Effector memory CD4-positive, alpha-beta T cell (primary cell): ENCODE results near the gene ZNF587B.
A peak's percentile ranks its signal among the peaks of the same experiment; 100 is the strongest.
"Not testable (repeated sequence)": the region's sequence is repeated elsewhere in the genome, so short reads cannot be mapped to it uniquely, and the experiment has no call there.

Source experiments
- DNase-seq, 3 donors: peaks; one replicate each; pipeline ENCODE4 v3.0.0-alpha.2; 2020
- H3K27ac ChIP-seq: 2 replicates; pipeline ENCODE4 v1.7.0; 2013; ENCODE audit warnings: mild to moderate bottlenecking, low read length, moderate library complexity; ENCODE audit not compliant: insufficient read depth, poor library complexity, severe bottlenecking
- H3K27me3 ChIP-seq: replicated peaks from 2 replicates; pipeline ENCODE4 v1.7.0; 2013; ENCODE audit warnings: mild to moderate bottlenecking, low read length; ENCODE audit not compliant: insufficient read depth, control insufficient read depth, poor library complexity, severe bottlenecking
- H3K36me3 ChIP-seq: 2 replicates; pipeline ENCODE4 v1.7.0; 2013; ENCODE audit warnings: mild to moderate bottlenecking, low read length, moderate library complexity; ENCODE audit not compliant: control insufficient read depth, insufficient read depth
- H3K4me1 ChIP-seq: 2 replicates; pipeline ENCODE4 v1.7.0; 2013; ENCODE audit warnings: low read length, mild to moderate bottlenecking; ENCODE audit not compliant: control insufficient read depth, insufficient read depth, poor library complexity, severe bottlenecking
- H3K4me3 ChIP-seq: 2 replicates; pipeline ENCODE4 v1.7.0; 2013; ENCODE audit warnings: low read length, low read depth, mild to moderate bottlenecking; ENCODE audit not compliant: insufficient read depth, poor library complexity, severe bottlenecking
- H3K9me3 ChIP-seq: 2 replicates; pipeline ENCODE4 v1.7.0; 2013; ENCODE audit warnings: mild to moderate bottlenecking, low read length, moderate library complexity; ENCODE audit not compliant: control insufficient read depth

Gene ZNF587B

DNA sequence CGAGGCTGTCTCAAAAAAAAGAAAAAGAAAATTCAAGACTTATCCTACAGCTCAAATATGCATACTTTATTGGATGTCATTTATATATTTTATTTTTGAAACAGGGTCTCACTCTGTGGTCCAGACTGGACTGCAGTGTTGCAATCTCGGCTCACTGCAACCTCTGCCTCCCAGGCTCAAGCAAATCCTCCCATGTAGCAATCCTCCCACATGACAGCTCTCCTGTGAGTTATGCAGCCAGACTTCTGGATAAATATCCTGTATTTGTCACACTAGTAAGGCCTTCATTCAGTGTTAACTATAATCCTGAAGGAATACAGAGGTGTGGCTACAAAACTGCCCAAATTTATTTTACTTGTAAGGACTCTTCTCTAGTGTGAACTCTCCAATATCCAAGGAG lies 22.6 kb upstream of the ZNF587B start:
- peaks cover 26% of the 10 kb centered on the region for H3K36me3 ChIP-seq

DNA sequence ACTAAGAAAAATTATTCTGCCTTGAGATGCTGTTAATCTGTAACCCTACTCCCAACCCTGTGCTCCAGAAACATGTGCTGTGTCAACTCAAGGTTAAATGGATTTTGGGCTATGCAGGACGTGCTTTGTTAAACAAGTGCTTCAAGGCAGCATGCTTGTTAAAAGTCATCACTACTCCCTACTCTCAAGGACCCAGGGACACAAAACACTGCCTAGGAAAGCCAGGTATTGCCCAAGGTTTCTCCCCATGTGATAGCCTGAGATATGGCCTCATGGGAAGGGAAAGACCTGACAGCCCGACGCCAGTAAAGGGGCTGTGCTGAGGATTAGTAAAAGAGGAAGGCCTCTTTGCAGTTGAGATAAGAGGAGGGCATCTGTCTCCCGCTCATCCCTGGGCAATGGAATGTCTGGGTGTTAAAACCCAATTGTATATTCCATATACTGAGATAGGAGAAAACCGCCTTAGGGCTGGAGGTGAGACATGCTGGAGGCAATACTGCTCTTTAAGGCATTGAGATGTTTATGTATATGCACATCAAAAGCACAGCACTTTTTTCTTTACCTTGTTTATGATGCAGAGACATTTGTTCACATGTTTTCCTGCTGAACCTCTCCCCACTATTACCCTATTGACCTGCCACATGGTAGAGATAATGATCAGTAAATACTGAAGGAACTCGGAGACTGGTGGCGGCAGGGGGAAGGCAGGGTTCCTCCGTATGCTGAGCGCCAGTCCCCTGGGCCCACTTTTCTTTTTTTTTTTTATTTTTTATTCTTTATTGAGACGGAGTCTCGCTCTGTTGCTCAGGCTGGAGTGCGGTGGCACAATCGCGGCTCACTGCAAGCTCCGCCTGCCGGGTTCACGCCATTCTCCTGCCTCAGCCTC lies 19.4 kb upstream of the ZNF587B start:
- not testable (repeated sequence) for H3K27ac ChIP-seq, H3K27me3 ChIP-seq, DNase-seq, H3K9me3 ChIP-seq, H3K4me3 ChIP-seq
- Histone ChIP-seq H3K36me3 (peaks cover 26% of the 10 kb centered on the region), H3K4me1 (peaks cover 23% of the 10 kb centered on the region)

More for the DNA sequence above, 22.6 kb upstream of the ZNF587B start:
- Histone ChIP-seq H3K27me3 (no peaks in the 10 kb centered on the region), H3K4me3 (no peak overlapping the region), H3K4me1 (peaks cover 3% of the 10 kb centered on the region), H3K27ac (no peak overlapping the region), H3K9me3 (no peaks in the 10 kb centered on the region)
- no peak for DNase-seq

DNA sequence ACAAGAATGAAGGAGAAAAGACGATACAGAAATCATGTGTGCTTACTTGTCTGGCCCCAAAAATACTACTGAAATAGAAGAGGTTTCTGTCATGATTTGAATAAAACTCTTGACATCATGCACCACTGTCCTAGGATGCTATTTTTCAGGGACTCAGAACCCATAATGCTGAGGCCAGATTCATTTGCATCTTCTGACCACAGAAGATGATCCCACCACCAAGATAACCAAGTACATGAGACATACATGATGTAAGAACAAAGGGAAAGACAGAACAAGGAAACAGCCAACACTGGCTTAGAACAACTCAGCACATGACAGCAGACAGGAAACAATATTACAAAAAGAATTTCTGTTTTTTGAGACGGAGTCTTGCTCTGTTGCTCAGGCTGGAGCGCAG lies 17.9 kb upstream of the ZNF587B start:
- Histone ChIP-seq H3K9me3 (no peaks in the 10 kb centered on the region), H3K27me3 (no peaks in the 10 kb centered on the region), H3K36me3 (peaks cover 26% of the 10 kb centered on the region), H3K4me1 (peaks cover 23% of the 10 kb centered on the region), H3K27ac (no peak overlapping the region), H3K4me3 (no peak overlapping the region)
- no peak for DNase-seq

DNA sequence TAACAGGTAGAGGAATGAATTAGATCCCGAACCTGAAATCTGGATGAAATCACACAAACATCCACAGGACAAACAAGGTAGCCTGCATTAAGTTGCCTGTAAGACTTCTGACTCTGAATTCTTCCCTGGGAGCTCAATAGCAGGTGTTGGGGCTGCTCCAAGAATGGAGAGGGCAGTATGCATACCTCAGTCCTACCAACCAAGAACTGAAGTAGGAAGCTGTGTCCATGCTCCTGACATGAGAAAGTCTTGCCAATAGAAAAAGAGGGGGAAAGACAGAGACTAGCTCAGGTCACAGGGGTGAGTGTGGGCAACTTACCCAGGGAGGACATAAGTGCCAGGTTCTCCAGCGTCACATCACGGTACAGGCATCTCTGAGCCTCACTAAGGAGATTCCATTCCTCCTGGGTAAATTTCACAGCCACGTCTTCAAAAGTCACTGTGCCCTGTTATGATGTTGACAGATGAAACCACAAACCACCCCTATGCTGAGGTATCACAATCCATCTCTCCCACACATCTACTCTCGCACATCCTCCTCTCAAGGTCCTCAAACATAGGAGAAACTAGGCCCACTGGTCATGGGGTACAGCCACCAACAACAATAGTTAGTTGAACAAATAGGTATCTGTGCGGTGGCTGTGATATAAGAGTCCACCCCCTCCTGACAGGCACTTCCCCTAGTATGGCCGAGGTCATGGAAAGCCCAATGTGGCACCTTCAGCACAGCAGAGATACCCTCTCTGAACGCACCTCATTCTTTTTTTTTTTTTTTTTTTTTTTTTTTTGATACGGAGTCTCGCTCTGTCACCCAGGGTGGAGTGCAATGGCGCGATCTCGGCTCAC lies 16.9 kb upstream of the ZNF587B start:
- not testable (repeated sequence) for H3K27ac ChIP-seq, H3K9me3 ChIP-seq, DNase-seq, H3K4me3 ChIP-seq, H3K27me3 ChIP-seq
- peaks cover 18% of the 10 kb centered on the region for H3K36me3 ChIP-seq
- H3K4me1 ChIP-seq, result peaks cover 23% of the 10 kb centered on the region

DNA sequence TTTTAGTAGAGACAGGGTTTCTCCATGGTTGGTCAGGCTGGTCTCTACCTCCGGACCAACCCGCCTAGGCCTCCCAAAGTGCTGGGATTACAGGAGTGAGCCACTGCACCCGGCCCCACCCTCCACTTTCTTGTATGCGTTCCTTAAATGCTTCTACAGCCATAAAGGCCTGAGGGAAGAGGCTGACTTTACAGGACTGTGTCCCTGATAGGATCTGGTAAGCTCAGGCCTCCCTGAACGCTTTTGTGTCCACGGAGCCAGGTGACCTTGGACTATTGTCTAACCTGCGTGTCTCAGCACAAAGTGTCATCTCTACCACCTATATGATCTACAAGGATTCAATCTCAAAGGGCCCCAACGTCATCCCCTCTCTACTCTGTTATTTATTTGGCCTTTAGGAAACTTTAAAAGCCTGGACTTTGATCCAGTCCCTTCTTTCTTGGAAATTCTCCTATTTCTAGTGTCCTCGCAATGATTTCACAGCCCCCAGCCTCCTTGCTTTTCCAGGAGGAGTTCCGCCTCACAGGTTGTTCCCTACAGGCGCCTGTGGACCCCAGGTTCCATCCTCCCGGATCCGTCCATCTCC lies 16.1 kb upstream of the ZNF587B start:
- Histone ChIP-seq H3K4me3 (peak overlapping the region; percentile 99), H3K4me1 (peaks cover 23% of the 10 kb centered on the region), H3K9me3 (no peaks in the 10 kb centered on the region), H3K27ac (peak overlapping the region; percentile 79), H3K36me3 (peaks cover 14% of the 10 kb centered on the region), H3K27me3 (no peaks in the 10 kb centered on the region)
- no peak for DNase-seq

DNA sequence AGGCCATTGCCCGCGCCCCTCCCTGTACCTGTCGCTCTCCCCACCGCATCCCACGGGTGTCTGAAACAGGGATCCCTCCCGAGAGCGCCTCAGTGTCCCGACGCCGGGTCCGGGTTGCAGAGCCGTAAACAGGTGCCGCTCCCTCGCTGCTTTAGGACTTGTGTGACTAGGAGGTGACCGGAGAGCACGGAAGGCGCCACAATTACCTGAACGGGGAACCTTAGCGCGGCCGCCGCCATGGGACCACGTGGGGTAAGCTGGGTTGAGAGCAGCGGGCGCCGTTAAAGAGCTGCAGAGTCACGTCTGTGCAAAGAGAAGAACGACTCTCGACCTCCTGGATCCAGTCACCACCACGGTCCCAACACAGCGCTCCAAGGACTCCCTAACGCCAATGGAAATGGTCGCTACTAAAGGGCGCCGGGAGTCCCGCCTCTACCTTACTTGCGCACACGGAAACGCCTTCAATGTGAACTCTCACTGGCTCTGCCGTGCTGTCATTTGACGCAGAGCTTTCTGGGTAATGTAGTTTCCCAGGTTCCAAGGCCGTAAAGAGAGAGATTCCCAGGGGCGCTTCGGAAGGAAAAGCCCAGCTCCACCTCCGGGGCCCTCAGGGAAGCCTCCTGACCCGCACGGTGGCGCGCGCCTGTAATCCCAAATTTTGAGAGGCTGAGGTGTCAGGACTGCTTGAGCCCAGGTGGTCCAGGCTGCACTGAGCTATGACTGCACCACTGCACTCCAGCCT lies 15.4 kb upstream of the ZNF587B start, which contains the start of gene ZNF552:
Gene ZNF552, minus strand, starts transcription at position 409 of the 742 bp plus-strand sequence. Its CDS starts 170 bp downstream, at position 239.
- Histone ChIP-seq H3K9me3 (no peaks in the 10 kb centered on the region), H3K4me1 (peaks cover 23% of the 10 kb centered on the region), H3K27me3 (no peaks in the 10 kb centered on the region), H3K27ac (peak within 1 kb of the TSS; percentile 79), H3K4me3 (peak within 1 kb of the TSS; percentile 99), H3K36me3 (peaks cover 8% of the 10 kb centered on the region)
- peak; percentile 62 to 73 (median 66) for DNase-seq

DNA sequence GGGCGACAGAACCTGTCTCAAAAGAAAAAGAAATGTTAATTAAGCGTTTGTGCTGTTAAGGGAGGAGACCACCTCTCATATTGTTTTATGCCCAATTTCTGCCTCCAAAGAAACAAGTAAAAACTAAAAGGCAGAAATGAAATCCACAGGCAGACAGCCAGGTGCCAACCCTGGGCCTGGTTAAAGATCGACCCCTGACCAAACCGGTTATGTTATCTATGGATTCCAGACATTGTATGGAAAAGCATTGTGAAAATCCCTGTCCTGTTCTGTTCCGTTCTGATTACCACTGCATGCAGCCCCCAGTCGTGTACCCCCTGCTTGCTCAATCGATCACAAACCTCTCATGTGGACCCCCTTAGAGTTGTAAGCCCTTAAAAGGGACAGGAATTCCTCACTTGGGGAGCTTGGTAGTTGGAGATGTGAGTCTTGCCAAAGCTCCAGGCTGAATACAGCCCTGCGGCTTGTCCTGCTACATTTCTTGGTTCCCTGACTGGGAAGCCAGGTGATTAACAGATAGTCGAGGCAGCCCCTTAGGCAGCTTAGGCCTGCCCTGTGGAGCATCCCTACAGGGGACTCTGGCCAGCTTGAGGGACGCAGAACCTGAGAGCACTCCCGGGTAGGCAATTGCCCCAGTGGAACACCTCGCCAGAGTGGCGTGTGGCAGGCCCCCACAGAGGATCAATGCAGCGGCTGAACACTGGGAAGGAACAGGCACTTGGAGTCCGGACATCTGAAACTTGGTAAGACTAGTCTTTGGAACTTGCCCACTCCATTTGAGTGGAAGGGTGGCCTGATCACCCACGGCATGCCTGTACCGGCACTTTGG lies 14.6 kb upstream of the ZNF587B start:
- Histone ChIP-seq H3K27me3 (no peaks in the 10 kb centered on the region), H3K9me3 (no peaks in the 10 kb centered on the region), H3K4me1 (peaks cover 28% of the 10 kb centered on the region), H3K27ac (peak overlapping the region; percentile 79), H3K4me3 (peak overlapping the region; percentile 99), H3K36me3 (peaks cover under 1% of the 10 kb centered on the region)
- no peak for DNase-seq

DNA sequence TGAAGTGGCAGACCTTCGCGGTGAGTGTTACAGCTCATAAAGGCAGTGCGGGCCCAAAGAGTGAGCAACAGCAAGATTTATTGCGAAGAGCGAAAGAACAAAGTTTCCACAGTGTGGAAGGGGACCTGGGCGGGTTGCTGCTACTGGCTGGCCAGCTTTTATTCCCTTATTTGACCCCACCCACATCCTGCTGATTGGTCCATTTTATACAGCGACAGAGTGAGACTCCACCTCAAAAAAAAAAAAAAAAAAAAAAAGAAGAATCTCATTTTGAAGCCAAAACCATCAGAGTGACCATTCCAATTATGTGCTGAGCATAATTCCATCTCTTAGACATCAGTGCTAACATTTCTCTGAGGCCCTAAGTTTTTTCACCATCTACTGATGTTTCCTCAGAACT lies 13.4 kb upstream of the ZNF587B start:
- Histone ChIP-seq H3K4me1 (peaks cover 32% of the 10 kb centered on the region), H3K36me3 (no peaks in the 10 kb centered on the region), H3K27ac (no peak overlapping the region), H3K4me3 (no peak overlapping the region), H3K9me3 (no peaks in the 10 kb centered on the region), H3K27me3 (no peaks in the 10 kb centered on the region)
- DNase-seq, result no peak

DNA sequence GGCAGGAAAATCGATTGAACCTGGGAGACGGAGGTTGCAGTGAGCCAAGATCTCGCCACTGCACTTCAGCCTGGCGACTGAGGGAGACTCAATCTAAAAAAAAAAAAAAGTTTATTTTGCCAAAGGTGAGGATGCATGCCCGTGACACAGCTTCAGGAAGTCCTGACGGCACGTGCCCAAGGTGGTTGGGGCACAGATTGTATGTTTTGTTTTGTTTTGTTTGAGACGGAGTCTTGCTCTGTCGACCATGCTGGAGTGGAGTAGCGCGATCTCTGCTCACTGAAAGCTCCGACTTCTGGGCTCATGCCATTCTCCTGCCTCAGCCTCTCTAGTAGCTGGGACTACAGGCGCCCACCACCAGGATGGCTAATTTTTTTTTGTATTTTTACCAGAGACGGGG lies 12.1 kb upstream of the ZNF587B start:
- Histone ChIP-seq H3K36me3 (no peaks in the 10 kb centered on the region), H3K9me3 (no peaks in the 10 kb centered on the region), H3K4me1 (peaks cover 31% of the 10 kb centered on the region), H3K27ac (no peak overlapping the region), H3K4me3 (no peak overlapping the region), H3K27me3 (no peaks in the 10 kb centered on the region)
- DNase-seq, result no peak
